ENCODE measurements around the gene ENPP6.

ENPP6 gene

DNA sequence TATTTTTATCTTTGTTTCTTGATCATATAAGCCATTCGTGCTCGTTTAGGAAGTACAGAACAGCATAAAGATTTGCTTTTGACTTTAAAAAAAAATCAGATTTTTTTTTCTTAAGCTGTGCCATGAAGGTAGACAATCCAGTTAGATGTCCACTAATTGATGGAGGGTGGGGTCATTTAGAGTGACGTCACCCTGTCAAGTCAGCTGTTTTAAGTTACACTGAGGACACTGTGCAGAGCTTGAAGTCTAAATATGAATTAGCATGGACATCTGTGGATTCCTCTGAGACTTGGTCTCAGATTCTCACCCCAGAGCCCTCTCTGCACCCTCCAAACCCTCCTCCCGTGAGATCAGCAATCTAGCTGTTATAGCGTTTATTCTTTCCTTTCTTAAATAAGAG is 63.9 kb downstream of the ENPP6 start:
- TF ChIP-seq, protein P1, sequence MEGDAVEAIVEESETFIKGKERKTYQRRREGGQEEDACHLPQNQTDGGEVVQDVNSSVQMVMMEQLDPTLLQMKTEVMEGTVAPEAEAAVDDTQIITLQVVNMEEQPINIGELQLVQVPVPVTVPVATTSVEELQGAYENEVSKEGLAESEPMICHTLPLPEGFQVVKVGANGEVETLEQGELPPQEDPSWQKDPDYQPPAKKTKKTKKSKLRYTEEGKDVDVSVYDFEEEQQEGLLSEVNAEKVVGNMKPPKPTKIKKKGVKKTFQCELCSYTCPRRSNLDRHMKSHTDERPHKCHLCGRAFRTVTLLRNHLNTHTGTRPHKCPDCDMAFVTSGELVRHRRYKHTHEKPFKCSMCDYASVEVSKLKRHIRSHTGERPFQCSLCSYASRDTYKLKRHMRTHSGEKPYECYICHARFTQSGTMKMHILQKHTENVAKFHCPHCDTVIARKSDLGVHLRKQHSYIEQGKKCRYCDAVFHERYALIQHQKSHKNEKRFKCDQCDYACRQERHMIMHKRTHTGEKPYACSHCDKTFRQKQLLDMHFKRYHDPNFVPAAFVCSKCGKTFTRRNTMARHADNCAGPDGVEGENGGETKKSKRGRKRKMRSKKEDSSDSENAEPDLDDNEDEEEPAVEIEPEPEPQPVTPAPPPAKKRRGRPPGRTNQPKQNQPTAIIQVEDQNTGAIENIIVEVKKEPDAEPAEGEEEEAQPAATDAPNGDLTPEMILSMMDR (conservative IDR thresholded peaks at IDR 0.05; ENCODE audit: low read depth, low read length): no peak
- no peak for DNase-seq (ENCODE audit: low read depth)
- H3K4me3 ChIP-seq (ENCODE audit: low read depth, low read length): no peak overlapping the region

DNA sequence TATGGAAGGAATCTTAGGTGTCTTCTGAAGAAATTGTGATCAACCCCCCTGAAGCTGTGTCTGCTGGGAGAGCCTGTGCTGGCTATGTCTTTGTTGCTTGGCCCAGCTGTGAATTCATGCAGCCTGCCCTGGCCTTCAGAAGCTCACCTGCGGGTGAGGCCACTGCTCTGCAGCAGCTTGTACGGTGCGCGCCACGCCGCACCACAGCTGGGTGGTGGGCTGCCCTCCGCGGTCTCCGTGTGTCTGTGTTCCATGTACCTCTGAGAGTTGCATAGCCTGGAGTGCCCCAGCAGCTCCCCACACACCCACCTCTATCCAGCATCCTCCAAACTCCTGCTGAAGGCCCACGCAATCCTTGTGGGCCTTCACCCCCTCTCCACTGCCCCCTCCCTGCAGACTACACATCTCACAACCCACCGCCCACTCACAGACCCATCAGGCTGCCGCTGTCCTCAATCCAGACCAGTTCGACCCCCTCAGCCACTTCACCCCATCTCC is 65.6 kb downstream of the ENPP6 start:
- TF ChIP-seq, protein P1 (conservative IDR thresholded peaks at IDR 0.05; ENCODE audit: low read depth, low read length): no peak
- H3K4me3 ChIP-seq (ENCODE audit: low read depth, low read length): no peak overlapping the region
- no peak for DNase-seq (ENCODE audit: low read depth)

DNA sequence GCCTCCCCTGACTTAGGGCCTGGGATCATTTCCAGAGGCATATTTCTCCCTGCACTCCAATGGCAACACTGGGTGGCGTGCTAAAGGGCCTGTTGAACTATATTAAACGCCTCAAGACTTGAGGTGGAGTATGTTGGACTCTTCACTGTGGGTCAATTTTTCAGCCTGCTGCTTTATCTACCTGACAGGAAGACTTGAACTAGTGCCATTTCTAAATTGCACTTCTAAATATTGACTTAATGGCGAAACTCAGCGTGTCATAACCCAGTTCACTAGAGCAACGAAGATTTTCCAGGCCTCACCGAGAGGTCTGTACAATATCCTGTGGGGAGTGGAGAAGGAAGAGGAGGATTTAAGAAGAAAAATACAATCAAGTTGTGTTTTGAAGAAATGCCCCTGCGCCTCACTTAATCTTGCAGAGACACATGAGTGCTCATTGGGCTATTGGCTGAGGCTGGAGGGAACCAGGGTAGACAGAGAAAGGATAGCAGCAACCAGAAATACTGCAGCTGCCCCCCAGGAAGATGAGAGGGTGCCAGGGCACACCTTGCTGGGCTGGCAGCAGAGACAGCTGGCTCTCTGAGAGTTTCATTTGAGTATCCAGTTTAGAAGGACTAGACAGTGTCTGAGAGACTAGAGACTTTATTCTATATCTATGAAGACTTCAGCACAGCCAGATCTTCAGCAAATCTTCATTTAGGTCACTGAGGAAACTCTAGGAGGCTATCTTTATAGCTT is 67.4 kb downstream of the ENPP6 start:
- TF ChIP-seq, protein P1 (conservative IDR thresholded peaks at IDR 0.05; ENCODE audit: low read depth, low read length): no peak
- no peak for DNase-seq (ENCODE audit: low read depth)
- H3K4me3 ChIP-seq (ENCODE audit: low read depth, low read length): no peak overlapping the region

DNA sequence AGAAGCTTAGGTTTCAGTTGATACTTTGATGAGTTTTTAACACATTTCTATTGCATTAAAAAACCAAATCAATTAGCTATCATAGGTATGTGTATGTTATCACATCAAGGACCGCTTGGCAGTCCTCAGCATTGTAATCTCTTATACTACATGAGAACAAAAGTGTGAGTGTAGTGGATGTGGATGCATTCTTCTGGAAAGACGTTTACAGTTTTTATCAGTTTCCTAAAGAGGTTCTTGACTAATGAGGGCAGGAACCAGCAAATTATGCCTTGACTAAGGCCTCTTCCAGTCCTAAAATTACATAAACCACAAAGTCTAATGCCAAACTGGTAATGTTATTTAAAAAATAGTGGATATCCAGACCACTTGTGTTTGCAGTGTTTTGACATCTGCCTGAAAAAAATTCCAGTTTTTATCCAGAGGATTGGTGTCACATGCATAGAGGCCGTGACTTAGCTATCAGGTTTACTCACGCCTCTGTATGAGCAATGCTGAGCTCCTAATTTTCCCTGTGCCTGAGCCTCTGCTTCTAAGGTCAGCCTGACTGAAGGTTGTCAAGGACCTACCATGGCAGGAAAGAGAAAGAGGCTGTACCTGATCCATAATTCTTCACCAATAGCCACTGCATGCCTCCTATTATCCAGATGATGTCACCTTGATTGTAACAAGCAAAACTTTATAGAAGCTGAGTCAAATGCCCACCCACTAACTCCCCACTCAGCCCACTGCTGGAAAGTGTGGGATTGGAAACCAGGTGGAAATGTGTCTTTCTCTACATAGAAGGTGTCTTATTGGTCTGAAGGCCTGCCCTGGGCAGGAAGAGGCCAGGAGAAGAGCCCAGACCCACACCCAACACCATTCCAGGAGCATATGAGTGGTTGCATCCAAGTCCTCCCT is 68.7 kb downstream of the ENPP6 start:
- TF ChIP-seq, protein P1 (conservative IDR thresholded peaks at IDR 0.05; ENCODE audit: low read depth, low read length): no peak
- no peak for DNase-seq (ENCODE audit: low read depth)
- no peak overlapping the region for H3K4me3 ChIP-seq (ENCODE audit: low read depth, low read length)

DNA sequence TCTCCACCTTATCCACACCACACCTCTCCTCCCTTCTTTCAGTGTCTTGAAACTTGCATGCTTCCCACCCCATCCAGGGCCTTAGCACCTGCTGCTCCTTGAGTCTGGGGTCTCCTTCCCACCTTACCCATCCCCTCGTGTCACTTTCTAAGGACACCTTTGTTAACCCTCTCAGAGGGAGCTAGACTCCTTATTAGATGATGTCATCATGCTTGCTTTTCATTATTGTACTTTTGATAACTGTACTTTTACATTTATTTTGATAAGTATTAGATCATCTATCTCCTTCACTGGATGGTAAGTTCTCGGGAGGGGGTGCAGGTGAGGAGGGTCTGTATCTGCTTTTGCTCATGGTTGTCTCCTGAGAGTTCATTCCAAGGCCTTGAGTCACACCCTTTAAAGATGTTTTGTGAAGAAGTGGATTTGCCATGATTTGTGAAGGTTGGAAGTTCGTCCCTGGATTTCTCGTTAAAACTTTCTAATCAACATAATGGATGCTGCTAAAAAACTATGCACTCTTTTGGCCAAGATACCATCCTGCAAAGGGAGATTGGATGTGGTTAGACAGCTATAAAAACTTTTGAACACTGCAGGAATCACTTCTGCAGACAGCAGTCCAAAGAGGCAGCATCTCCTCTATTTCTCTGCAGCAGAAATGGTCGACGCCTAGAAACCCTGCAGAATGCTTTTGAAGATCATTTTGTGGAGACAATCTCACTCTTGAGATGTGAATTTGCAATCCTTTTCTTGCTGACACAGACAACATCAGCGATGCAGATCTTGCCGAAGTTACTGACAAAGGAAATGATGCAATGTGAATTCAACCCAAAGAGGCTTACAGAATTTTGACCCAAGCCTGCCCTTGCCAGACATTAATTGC is 69.6 kb downstream of the ENPP6 start:
- peak; percentile 10 for DNase-seq (ENCODE audit: low read depth)
- TF ChIP-seq, protein P1 (conservative IDR thresholded peaks at IDR 0.05; ENCODE audit: low read depth, low read length): no peak
- H3K4me3 ChIP-seq (ENCODE audit: low read depth, low read length): no peak overlapping the region

DNA sequence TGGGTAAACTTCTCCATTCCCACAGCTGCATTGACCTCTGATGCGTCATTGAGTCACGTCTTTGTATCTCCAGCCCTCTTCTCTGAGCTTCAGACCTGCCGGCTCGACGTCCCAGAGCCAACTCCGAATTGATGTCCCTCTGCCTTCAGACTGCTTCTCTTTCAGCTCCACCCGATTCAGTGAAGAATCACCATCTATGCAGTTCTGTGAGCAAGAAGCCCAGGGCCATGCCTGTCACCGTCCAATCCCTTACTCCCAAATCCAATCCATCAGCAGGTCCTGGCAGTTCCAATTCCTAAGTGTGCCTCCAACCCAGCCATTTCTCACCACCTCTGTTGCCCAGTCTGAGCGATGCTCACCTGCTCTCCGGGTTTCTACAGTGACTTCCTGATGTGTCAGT is 70.7 kb downstream of the ENPP6 start:
- TF ChIP-seq, protein P1 (conservative IDR thresholded peaks at IDR 0.05; ENCODE audit: low read depth, low read length): no peak
- H3K4me3 ChIP-seq (ENCODE audit: low read depth, low read length): no peak overlapping the region
- DNase-seq (ENCODE audit: low read depth): no peak

Measured in choroid plexus epithelial cell (primary cell).